Fibroblast of the conjunctiva (primary cell): ENCODE data around the gene NSG1.

Source experiments
- DNase-seq: peaks from one replicate; pipeline ENCODE4 v3.0.0-alpha.2; 2010; ENCODE audit warnings: low read depth

NSG1 gene

GRCh38 chr4:4396628-4397440 is 9.9 kb downstream of the NSG1 start:
- DNase-seq = no peak

GRCh38 chr4:4397441-4397819 is 10.5 kb downstream of the NSG1 start:
- no peak for DNase-seq

GRCh38 chr4:4398430-4398829 is 11.5 kb downstream of the NSG1 start:
- no peak for DNase-seq

DNA sequence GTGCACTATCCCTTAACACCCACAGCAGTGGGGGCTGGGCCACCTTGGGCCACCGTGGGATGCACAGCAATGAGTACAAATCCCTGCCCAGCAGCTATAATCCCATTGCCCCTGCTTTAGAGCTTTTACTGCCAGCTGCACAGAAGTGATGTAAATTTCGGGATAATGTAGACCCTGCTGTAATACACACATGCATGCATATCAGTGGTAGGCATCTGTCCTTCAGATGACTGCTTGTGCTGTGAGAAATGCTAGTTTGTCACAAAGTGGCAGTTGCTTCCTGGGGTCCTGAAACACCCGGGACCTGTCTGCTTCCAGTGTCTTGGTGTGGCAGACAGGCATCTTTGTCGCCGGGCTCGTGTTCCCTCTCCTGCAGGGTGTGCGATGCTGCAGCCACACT is 14.1 kb downstream of the NSG1 start:
- no peak for DNase-seq

- DNase-seq = no peak
Observed at GRCh38 chr4:4402966-4403365, 16.1 kb downstream of the NSG1 start.

- no peak for DNase-seq
Observed at GRCh38 chr4:4405358-4405962, 18.6 kb downstream of the NSG1 start.

GRCh38 chr4:4406455-4407298 is 19.8 kb downstream of the NSG1 start:
- no peak for DNase-seq

- DNase-seq = no peak
Observed at GRCh38 chr4:4407299-4408131, 20.6 kb downstream of the NSG1 start.

- DNase-seq = no peak
Observed at GRCh38 chr4:4408132-4408523, 21.2 kb downstream of the NSG1 start.

DNA sequence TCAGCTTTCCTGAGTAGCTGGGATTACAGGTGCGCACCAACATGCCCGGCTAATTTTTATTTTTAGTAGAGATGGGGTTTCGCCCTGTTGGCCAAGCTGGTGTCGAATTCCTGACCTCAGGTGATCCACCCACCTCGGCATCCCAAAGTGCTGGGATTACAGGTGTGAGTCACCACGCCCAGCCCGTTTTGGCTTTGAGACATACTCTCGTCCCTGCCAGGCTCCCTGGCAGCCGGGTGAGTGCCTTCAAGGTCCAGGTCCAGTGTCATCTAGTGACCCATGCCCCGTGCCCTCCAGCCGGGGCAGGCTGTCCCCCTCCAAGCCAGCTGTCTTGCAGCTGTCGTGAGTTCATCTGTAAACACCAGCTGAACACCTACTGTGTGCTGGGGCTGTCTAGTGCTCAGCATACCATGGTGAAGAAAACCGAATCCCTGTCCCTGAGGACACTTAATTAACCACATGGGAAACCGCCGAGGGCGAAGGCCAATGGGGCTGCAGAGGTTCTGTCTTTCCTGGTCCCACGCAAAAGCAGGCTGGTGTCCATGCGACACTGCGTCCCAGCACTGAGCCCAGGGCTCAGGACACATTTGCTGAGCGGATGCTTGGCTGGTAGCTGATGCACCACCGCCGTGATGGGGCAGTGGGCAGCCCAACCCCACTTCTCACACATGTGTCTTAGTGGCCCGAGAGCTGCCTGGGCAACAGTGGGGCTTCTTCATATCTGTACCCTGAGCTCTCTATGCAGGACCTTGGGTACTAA is 21.9 kb downstream of the NSG1 start:
- no peak for DNase-seq

DNA sequence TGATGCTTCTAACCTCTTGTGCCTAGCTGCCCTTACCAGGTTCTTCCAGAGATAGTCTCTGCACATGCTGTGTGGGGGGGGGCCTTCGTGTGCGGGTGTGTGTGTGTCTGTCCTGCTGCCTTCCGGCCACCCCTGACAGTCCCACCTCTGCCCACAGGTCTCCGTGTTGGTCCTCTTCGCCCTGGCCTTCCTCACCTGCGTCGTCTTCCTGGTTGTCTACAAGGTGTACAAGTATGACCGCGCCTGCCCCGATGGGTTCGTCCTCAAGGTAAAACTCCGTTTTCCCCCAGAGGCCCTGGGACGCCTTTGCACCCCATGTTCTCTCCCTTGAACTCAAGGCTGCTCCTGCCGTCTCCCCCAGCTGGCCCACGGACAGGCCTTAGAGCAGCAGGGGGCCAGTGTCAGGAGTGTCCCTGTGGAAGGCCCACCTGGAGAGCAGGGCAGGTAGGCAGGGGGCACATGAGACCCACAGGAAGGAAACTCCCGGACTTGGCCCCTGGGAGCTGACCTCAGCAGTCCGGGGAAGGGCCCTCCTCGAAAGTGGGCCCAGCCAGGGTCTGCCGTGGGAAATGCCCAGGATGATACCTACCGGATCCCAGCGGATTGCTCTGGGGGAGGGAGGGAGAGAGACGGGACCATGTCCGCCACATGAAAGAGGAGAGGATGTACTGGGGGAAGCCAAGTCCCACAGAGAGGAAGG is 22.7 kb downstream of the NSG1 start:
- no peak for DNase-seq

- DNase-seq = no peak
Observed at GRCh38 chr4:4410271-4410670, 23.4 kb downstream of the NSG1 start.

DNA sequence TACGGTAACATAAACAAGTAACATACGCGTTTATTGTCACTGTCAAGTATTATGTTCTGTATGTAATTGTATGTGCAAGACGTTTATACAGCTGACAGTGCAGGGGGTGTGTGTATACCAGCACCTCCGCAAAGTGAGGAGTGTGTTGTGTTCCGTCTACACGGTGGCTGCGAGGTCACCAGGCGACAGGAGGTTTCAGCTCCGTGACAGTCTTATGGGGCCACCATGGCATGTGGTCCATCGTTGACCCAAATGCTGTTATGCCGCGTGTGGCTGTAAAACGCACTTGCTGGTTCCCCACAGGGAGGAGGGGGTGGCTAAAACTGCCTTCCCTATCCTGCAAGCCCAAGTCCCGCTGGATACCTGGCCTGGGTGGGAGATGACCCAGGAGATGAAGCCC is 25.0 kb downstream of the NSG1 start:
- no peak for DNase-seq

DNA sequence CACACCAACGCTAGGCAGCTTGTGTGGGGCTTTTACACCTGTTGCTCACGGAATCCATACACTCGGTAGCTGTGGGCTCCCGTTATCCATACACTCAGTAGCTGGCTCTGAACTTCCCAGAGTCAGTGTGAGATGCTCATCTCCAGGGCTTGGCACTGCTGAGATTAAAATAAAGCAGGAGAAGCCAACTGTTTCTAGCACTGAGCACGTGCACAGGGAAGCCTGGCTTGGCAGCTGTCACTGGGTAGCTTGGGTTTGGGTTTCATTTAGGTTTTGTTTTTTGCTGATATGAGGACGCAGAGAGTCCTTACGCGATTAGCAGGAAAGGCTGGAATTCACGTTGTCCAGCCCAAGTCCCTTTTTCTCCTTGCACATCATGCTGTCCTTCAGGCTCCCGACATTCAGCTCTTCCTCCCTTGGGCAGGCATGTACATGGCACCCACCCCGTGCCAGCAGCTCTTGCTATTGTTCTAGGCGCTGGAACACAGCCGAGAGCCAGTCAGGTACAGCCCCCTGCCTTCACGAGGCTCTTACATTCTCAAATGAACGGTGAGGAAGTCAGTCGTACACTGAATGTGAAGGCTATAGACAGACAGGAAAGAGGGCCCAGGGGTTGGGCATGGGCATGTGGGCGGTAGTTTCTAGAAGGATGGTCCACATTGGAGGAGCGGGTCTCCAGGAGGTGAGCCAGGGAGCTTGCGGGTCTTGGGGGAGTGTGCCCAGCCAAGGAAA is 25.9 kb downstream of the NSG1 start:
- no peak for DNase-seq

GRCh38 chr4:4413373-4413725 is 26.4 kb downstream of the NSG1 start:
- no peak for DNase-seq

- no peak for DNase-seq
Observed at GRCh38 chr4:4413806-4414205, 26.9 kb downstream of the NSG1 start.

- DNase-seq = no peak
Observed at GRCh38 chr4:4415107-4415805, 28.4 kb downstream of the NSG1 start.

- no peak for DNase-seq
Observed at GRCh38 chr4:4415806-4416805, 29.2 kb downstream of the NSG1 start.
